RPMI8226 (cell line): Measurements from ENCODE around the gene MS4A18.
"Not testable (repeated sequence)": the region's sequence is repeated elsewhere in the genome, so short reads cannot be mapped to it uniquely, and the experiment has no call there.

ENCODE experiments used
- DNase-seq: peaks from one replicate; pipeline ENCODE4 v3.0.0-alpha.2; 2015

MS4A18 gene

GRCh38 chr11:60740573-60740972 is 16.1 kb downstream of the MS4A18 start:
- DNase-seq = no peak

- DNase-seq = no peak
Observed at GRCh38 chr11:60741421-60741820, 16.9 kb downstream of the MS4A18 start.

- DNase-seq = no peak
Observed at GRCh38 chr11:60743058-60743457, 18.5 kb downstream of the MS4A18 start.

- DNase-seq = no peak
Observed at GRCh38 chr11:60744114-60744513, 19.6 kb downstream of the MS4A18 start.

- no peak for DNase-seq
Observed at GRCh38 chr11:60747359-60747873, 22.9 kb downstream of the MS4A18 start.

- DNase-seq = no peak
Observed at GRCh38 chr11:60748225-60748624, 23.7 kb downstream of the MS4A18 start.

- DNase-seq = no peak
Observed at GRCh38 chr11:60748821-60749220, 24.3 kb downstream of the MS4A18 start.

- DNase-seq = no peak
Observed at GRCh38 chr11:60750911-60751310, 26.4 kb downstream of the MS4A18 start.

GRCh38 chr11:60753309-60753708 is 28.8 kb downstream of the MS4A18 start:
- DNase-seq = no peak

- no peak for DNase-seq
Observed at GRCh38 chr11:60754887-60755286, 30.4 kb downstream of the MS4A18 start.

GRCh38 chr11:60756307-60757032 is 31.9 kb downstream of the MS4A18 start, which contains the start of gene MS4A15:
TSS of gene MS4A15 (plus strand) at chr11:60756867. CDS start at chr11:60763734, 6,867 bp downstream.
- DNase-seq = peak; percentile 68

GRCh38 chr11:60757231-60757800 is 32.8 kb downstream of the MS4A18 start:
- DNase-seq = no peak

GRCh38 chr11:60758671-60759070 is 34.2 kb downstream of the MS4A18 start:
- DNase-seq = not testable (repeated sequence)

- DNase-seq = not testable (repeated sequence)
Observed at GRCh38 chr11:60759438-60760225, 35.1 kb downstream of the MS4A18 start.

GRCh38 chr11:60761436-60762190 is 37.1 kb downstream of the MS4A18 start:
- DNase-seq = no peak

GRCh38 chr11:60762851-60763691 is 38.6 kb downstream of the MS4A18 start:
- peak; percentile 38 for DNase-seq

GRCh38 chr11:60763692-60764369 is 39.3 kb downstream of the MS4A18 start:
- DNase-seq = no peak

- DNase-seq = no peak
Observed at GRCh38 chr11:60764879-60765278, 40.4 kb downstream of the MS4A18 start.

- no peak for DNase-seq
Observed at GRCh38 chr11:60765355-60765754, 40.8 kb downstream of the MS4A18 start.

GRCh38 chr11:60766547-60766946 is 42.0 kb downstream of the MS4A18 start:
- no peak for DNase-seq

GRCh38 chr11:60767388-60767811 is 42.9 kb downstream of the MS4A18 start:
- no peak for DNase-seq
